HEK293 (cell line): ENCODE measurements around the gene CCDC30.

Source experiments
- CTCF ChIA-PET: fragments of 350-600 bp; formaldehyde crosslinking; extraction: SDS; loops from one replicate; lab custom pipeline; 2021; ENCODE audit warnings: antibody characterized with exemption; lab: Yijun Ruan, JAX
- POLR2A ChIA-PET: fragments of 300-600 bp; formaldehyde crosslinking; extraction: SDS; loops from one replicate; lab custom pipeline; 2020; ENCODE audit warnings: antibody characterized with exemption, inconsistent platforms; lab: Yijun Ruan, JAX
- H3K27ac ChIP-seq: fragments of 200-500 bp; sonication (Bioruptor generic); 2 replicates; pipeline ENCODE4 v1.5.1; 2014; ENCODE audit warnings: low read depth, low read length, control low read depth, inconsistent platforms; ENCODE audit errors: extremely low read depth
- H3K36me3 ChIP-seq, 2 experiments: fragments of 200-500 bp in 1 of 2; sonication (Bioruptor generic) in 1 of 2; 1 replicate in 1 of 2; 2 replicates in 1 of 2; pipeline ENCODE4 v1.5.1; 2014 to 2017; ENCODE audit warnings: inconsistent platforms in 2 of 2, low read length in 2 of 2; ENCODE audit not compliant: control insufficient read depth in 2 of 2, insufficient read depth in 1 of 2
- H3K4me1 ChIP-seq: fragments of 200-500 bp; sonication (Bioruptor generic); 2 replicates; pipeline ENCODE4 v1.5.1; 2014; ENCODE audit warnings: mild to moderate bottlenecking, low read length, inconsistent platforms; ENCODE audit not compliant: control insufficient read depth, insufficient read depth
- H3K4me3 ChIP-seq: 2 replicates; pipeline ENCODE4 v1.5.1; 2011; ENCODE audit warnings: low read depth, mild to moderate bottlenecking, control low read depth, low read length, moderate library complexity
- H3K9me3 ChIP-seq: fragments of 200-500 bp; sonication (Bioruptor generic); 2 replicates; pipeline ENCODE4 v1.5.1; 2014; ENCODE audit warnings: low read depth, low read length, inconsistent platforms; ENCODE audit not compliant: control insufficient read depth, insufficient read depth
- MZF1 ChIP-seq: fragments of 450-650 bp; formaldehyde crosslinking; IDR thresholded peaks from 2 replicates; pipeline ENCODE4 v1.5.1; 2017; ENCODE audit warnings: missing biosample characterization, missing genetic modification characterization, borderline replicate concordance
- PRDM10 ChIP-seq: fragments of 450-650 bp; formaldehyde crosslinking; IDR thresholded peaks from 2 replicates; pipeline ENCODE4 v1.5.1; 2016; ENCODE audit warnings: missing biosample characterization, missing genetic modification characterization
- PRDM2 ChIP-seq: fragments of 450-650 bp; formaldehyde crosslinking; IDR thresholded peaks from 2 replicates; pipeline ENCODE4 v1.5.1; 2016; ENCODE audit warnings: missing biosample characterization, missing genetic modification characterization, borderline replicate concordance
- SP7 ChIP-seq: fragments of 450-650 bp; formaldehyde crosslinking; IDR thresholded peaks from 2 replicates; pipeline ENCODE4 v1.5.1; 2016; ENCODE audit warnings: missing biosample characterization, missing genetic modification characterization
- ZBTB26 ChIP-seq: fragments of 450-650 bp; formaldehyde crosslinking; optimal IDR thresholded peaks from 2 replicates; pipeline ENCODE3; 2016; ENCODE audit warnings: missing biosample characterization, mild to moderate bottlenecking, missing genetic modification characterization
- ZBTB44 ChIP-seq: fragments of 450-650 bp; IDR thresholded peaks from 2 replicates; pipeline ENCODE4 v1.5.1; 2018; ENCODE audit warnings: missing biosample characterization, mild to moderate bottlenecking, missing genetic modification characterization
- ZNF175 ChIP-seq: fragments of 450-650 bp; formaldehyde crosslinking; IDR thresholded peaks from 2 replicates; pipeline ENCODE4 v1.5.1; 2016; ENCODE audit warnings: missing biosample characterization, missing genetic modification characterization
- ZNF311 ChIP-seq: fragments of 450-650 bp; formaldehyde crosslinking; IDR thresholded peaks from 2 replicates; pipeline ENCODE4 v1.5.1; 2017; ENCODE audit warnings: missing biosample characterization, missing genetic modification characterization, borderline replicate concordance
- ZNF37A ChIP-seq: fragments of 450-650 bp; IDR thresholded peaks from 2 replicates; pipeline ENCODE4 v1.5.1; 2018; ENCODE audit warnings: missing biosample characterization, missing genetic modification characterization
- ZNF529 ChIP-seq: fragments of 450-650 bp; formaldehyde crosslinking; IDR thresholded peaks from 2 replicates; pipeline ENCODE4 v1.5.1; 2017; ENCODE audit warnings: missing genetic modification characterization, missing biosample characterization; ENCODE audit not compliant: insufficient replicate concordance
- ZNF580 ChIP-seq: fragments of 450-650 bp; formaldehyde crosslinking; IDR thresholded peaks from 2 replicates; pipeline ENCODE4 v1.5.1; 2016; ENCODE audit warnings: missing biosample characterization, missing genetic modification characterization
- ZNF645 ChIP-seq: fragments of 450-650 bp; formaldehyde crosslinking; IDR thresholded peaks from 2 replicates; pipeline ENCODE4; 2016; ENCODE audit warnings: missing biosample characterization, missing genetic modification characterization

The CCDC30 gene

GRCh38 chr1:42552636-42553035 is 89.5 kb downstream of the CCDC30 start (continued):
- TF ChIP-seq ZBTB26 (tag by site-specific recombination) (no peak), PRDM2 (tag by site-specific recombination) (no peak), ZNF529 (tag by site-specific recombination) (no peak), SP7 (tag by site-specific recombination) (no peak), MZF1 (tag by site-specific recombination) (no peak), ZNF311 (tag by site-specific recombination) (no peak)

GRCh38 chr1:42557230-42557851 is 94.3 kb downstream of the CCDC30 start:
- Histone ChIP-seq H3K9me3 (no peaks in the 10 kb centered on the region), H3K4me3 (no peak overlapping the region), H3K27ac (no peak overlapping the region), H3K4me1 (no peaks in the 10 kb centered on the region), H3K36me3 (no peaks in the 10 kb centered on the region)
- POLR2A ChIA-PET: no interaction called here
- CTCF ChIA-PET: interaction anchor here (0.6 to 1.0 kb wide), 3 partner anchors 17 to 383 kb away, joined by 3 to 8 read pairs (median 5); no protein-coding TSS in a partner anchor
- TF ChIP-seq PRDM2 (tag by site-specific recombination) (no peak), ZNF580 (tag by site-specific recombination) (no peak), ZNF175 (tag by site-specific recombination) (no peak), PRDM10 (tag by site-specific recombination) (no peak), ZBTB44 (no peak), ZNF37A (tag by site-specific recombination) (no peak), ZNF645 (tag by site-specific recombination) (no peak)
